Activated B cell treated with CpG ODN at 0.5 μM for 24 hours (primary cell): Measurements from ENCODE around the gene HUWE1. TPM values are rescaled to one million over a fixed set of nuclear protein-coding genes. Genes with fewer than 3 reads are reported as not detected.
A peak's percentile ranks its signal among the peaks of the same experiment; 100 is the strongest.
"Not testable (repeated sequence)": the region's sequence is repeated elsewhere in the genome, so short reads cannot be mapped to it uniquely, and the experiment has no call there.

ENCODE experiments used
- ATAC-seq: fragments of 200-7000 bp; cut with Tn5 transposase; one replicate; pipeline ENCODE4 v1.10.0; 2021; ENCODE audit warnings: low read depth, mild to moderate bottlenecking, moderate library complexity
- CTCF ChIA-PET: fragments of 350-600 bp; sonication (Branson Sonifier 250); formaldehyde crosslinking; loops from one replicate; lab custom pipeline; 2021; ENCODE audit warnings: antibody characterized with exemption; lab: Charles Lee
- POLR2A ChIA-PET: fragments of 350-600 bp; sonication (Branson Sonifier 250); formaldehyde crosslinking; loops from one replicate; lab custom pipeline; 2021; ENCODE audit warnings: antibody characterized with exemption; lab: Charles Lee
- DNase-seq: peaks from one replicate; pipeline ENCODE4 v3.0.0; 2022
- H3K27ac Mint-ChIP-seq: one replicate; pipeline ENCODE4 v1.8.0; 2020; ENCODE audit warnings: mixed read lengths
- H3K27me3 Mint-ChIP-seq: one replicate; pipeline ENCODE4 v1.8.0; 2021; ENCODE audit warnings: mixed read lengths
- H3K36me3 Mint-ChIP-seq: one replicate; pipeline ENCODE4 v1.8.0; 2021; ENCODE audit warnings: low read depth, mixed read lengths
- H3K4me1 Mint-ChIP-seq: one replicate; pipeline ENCODE4 v1.8.0; 2021; ENCODE audit warnings: mixed read lengths
- H3K4me3 Mint-ChIP-seq: one replicate; pipeline ENCODE4 v1.8.0; 2020; ENCODE audit warnings: mild to moderate bottlenecking, mixed read lengths
- H3K9me3 Mint-ChIP-seq: one replicate; pipeline ENCODE4 v1.8.0; 2020; ENCODE audit warnings: mixed read lengths
- intact Hi-C: fragments of 100-400 bp; cut with micrococcal nuclease; formaldehyde crosslinking; loops from one replicate; pipeline ENCODE4 v1.15.1; 2024
- total RNA-seq: library from RNA; stranded (reverse); gene quantifications from 2 replicates; pipeline ENCODE4 v1.2.3, GENCODE V29; 2022
- TF ChIP-seq, protein P1 (sequence below): fragments of 200-600 bp; IDR thresholded peaks from one replicate; pipeline ENCODE4 v1.8.0; 2022; ENCODE audit warnings: antibody characterized with exemption, mild to moderate bottlenecking

HUWE1 gene
- total RNA-seq, 1 donor from 2014 or later = 257 TPM

DNA sequence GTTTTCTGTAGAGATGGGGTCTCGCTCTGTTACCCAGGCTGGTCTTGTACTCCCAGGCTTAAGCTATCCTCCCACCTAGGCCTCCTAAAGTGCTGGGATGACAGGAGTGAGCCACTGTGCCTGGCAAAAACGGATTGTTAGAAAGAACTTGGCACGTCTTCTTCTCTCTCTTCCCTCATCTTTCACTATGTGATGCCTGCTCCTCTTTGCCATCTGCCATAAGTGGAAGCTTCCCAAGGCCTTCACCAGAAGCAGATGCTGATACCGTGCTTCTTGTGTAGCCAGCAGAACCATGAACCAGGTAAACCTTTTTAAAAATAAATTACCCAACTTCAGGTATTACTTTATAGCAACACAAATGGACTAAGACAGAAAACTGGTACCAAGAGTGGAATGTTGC, 36.9 kb upstream of the HUWE1 start:
- no peak overlapping the region for H3K27ac Mint-ChIP-seq
- DNase-seq (no peak), ATAC-seq (no peak)
- TF ChIP-seq, protein P1, sequence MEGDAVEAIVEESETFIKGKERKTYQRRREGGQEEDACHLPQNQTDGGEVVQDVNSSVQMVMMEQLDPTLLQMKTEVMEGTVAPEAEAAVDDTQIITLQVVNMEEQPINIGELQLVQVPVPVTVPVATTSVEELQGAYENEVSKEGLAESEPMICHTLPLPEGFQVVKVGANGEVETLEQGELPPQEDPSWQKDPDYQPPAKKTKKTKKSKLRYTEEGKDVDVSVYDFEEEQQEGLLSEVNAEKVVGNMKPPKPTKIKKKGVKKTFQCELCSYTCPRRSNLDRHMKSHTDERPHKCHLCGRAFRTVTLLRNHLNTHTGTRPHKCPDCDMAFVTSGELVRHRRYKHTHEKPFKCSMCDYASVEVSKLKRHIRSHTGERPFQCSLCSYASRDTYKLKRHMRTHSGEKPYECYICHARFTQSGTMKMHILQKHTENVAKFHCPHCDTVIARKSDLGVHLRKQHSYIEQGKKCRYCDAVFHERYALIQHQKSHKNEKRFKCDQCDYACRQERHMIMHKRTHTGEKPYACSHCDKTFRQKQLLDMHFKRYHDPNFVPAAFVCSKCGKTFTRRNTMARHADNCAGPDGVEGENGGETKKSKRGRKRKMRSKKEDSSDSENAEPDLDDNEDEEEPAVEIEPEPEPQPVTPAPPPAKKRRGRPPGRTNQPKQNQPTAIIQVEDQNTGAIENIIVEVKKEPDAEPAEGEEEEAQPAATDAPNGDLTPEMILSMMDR = no peak
- H3K9me3 Mint-ChIP-seq = no peaks in the 10 kb centered on the region
- CTCF ChIA-PET = no interaction called here
- H3K27me3 Mint-ChIP-seq = no peaks in the 10 kb centered on the region
- intact Hi-C loops = no loop called here
- no peaks in the 10 kb centered on the region for H3K36me3 Mint-ChIP-seq
- H3K4me1 Mint-ChIP-seq = peaks cover 15% of the 10 kb centered on the region
- POLR2A ChIA-PET = interaction anchor here (1.4 kb wide), 1 partner anchor 37 kb away, joined by 7 read pairs; the partner anchor contains the start of gene HUWE1
- H3K4me3 Mint-ChIP-seq = no peak overlapping the region

DNA sequence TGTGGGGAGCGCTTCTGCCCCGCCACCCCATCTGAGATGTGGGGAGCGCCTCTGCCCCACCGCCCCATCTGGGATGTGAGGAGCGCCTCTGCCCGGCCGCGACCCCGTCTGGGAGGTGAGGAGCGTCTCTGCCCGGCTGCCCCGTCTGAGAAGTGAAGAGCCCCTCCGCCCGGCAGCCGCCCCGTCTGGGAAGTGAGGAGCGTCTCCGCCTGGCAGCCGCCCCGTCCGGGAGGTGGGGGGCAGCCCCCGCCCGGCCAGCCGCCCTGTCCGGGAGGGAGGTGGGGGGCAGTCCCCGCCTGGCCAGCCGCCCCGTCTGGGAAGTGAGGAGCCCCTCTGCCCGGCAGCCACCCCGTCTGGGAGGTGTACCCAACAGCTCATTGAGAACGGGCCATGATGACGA, 35.1 kb upstream of the HUWE1 start:
- peaks cover 27% of the 10 kb centered on the region for H3K4me1 Mint-ChIP-seq
- H3K27me3 Mint-ChIP-seq, H3K36me3 Mint-ChIP-seq, CTCF ChIA-PET, ATAC-seq, intact Hi-C loops, DNase-seq, POLR2A ChIA-PET, H3K9me3 Mint-ChIP-seq, H3K27ac Mint-ChIP-seq, H3K4me3 Mint-ChIP-seq: not testable (repeated sequence)

DNA sequence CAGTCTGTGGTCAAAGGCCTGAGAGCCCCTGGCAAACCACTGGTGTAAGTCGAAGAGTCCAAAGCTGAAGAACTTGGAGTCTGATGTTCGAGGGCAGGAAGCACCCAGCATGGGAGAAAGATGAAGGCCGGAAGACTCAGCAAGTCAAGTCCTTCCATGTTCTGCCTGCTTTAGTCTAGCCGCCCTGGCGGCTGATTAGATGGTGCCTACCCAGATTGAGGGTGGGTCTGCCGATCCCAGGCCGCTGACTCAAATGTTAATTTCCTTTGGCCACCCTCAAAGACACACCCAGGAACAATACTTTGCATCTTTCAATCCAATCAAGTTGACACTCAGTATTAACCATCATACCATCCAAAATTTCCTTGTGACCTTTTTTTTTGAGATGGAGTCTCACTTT, 33.1 kb upstream of the HUWE1 start:
- H3K9me3 Mint-ChIP-seq, DNase-seq, CTCF ChIA-PET, H3K36me3 Mint-ChIP-seq, H3K27ac Mint-ChIP-seq, H3K27me3 Mint-ChIP-seq, H3K4me3 Mint-ChIP-seq, POLR2A ChIA-PET, ATAC-seq, intact Hi-C loops: not testable (repeated sequence)
- peaks cover 47% of the 10 kb centered on the region for H3K4me1 Mint-ChIP-seq

DNA sequence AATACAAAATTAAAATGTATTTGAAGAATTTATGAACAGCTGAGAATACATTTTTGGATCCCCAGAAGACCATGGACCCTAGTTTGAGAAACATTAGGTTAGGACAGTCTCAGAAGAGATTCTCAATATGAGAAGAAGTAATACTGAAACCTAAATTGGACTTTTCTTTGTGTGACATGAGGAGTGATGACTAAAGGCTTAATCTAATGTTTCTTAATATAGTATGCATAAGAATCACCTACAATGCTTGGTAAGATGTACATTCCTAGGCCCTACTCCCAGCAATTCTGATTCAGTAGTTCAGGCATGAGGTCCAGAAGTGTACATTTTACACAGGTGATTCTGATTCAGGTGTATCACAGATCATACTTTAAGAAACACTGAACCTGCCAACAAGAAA, 31.6 kb upstream of the HUWE1 start:
- DNase-seq (no peak), ATAC-seq (no peak)
- Mint-ChIP-seq H3K9me3 (no peaks in the 10 kb centered on the region), H3K27ac (peak overlapping the region; percentile 62), H3K27me3 (no peaks in the 10 kb centered on the region), H3K4me3 (no peak overlapping the region), H3K36me3 (no peaks in the 10 kb centered on the region), H3K4me1 (peaks cover 53% of the 10 kb centered on the region)
- TF ChIP-seq, protein P1 = no peak
- intact Hi-C loops = no loop called here
- POLR2A ChIA-PET = no interaction called here
- CTCF ChIA-PET = no interaction called here

DNA sequence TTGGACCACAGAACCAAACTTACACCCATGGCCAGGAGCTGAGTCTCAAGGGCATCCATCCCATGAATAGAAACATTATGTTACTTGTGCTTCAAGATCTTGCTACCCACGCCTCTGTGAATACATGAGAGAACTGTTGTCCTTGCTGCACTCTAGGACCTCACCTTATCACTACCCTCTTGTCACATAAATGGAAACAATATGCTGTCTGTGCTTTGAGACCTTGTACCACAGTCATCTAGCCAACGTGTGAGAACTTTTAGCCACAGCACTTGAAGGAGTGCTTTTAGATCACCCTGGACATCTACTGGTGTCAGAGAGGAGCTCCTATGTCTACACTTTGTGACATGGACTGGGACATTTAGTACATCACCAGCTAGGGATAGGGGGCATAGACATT, 30.7 kb upstream of the HUWE1 start:
- TF ChIP-seq, protein P1 = no peak
- CTCF ChIA-PET = no interaction called here
- POLR2A ChIA-PET = interaction anchor here (6.1 kb wide), 1 partner anchor 32 kb away, joined by 110 read pairs; the partner anchor contains the start of gene HUWE1
- H3K27ac Mint-ChIP-seq = peak overlapping the region; percentile 96
- intact Hi-C loops = no loop called here
- ATAC-seq = no peak
- no peak for DNase-seq
- H3K4me3 Mint-ChIP-seq = peak overlapping the region; percentile 59
- peaks cover 49% of the 10 kb centered on the region for H3K4me1 Mint-ChIP-seq
- H3K9me3 Mint-ChIP-seq = no peaks in the 10 kb centered on the region
- H3K36me3 Mint-ChIP-seq = no peaks in the 10 kb centered on the region
- H3K27me3 Mint-ChIP-seq = no peaks in the 10 kb centered on the region

DNA sequence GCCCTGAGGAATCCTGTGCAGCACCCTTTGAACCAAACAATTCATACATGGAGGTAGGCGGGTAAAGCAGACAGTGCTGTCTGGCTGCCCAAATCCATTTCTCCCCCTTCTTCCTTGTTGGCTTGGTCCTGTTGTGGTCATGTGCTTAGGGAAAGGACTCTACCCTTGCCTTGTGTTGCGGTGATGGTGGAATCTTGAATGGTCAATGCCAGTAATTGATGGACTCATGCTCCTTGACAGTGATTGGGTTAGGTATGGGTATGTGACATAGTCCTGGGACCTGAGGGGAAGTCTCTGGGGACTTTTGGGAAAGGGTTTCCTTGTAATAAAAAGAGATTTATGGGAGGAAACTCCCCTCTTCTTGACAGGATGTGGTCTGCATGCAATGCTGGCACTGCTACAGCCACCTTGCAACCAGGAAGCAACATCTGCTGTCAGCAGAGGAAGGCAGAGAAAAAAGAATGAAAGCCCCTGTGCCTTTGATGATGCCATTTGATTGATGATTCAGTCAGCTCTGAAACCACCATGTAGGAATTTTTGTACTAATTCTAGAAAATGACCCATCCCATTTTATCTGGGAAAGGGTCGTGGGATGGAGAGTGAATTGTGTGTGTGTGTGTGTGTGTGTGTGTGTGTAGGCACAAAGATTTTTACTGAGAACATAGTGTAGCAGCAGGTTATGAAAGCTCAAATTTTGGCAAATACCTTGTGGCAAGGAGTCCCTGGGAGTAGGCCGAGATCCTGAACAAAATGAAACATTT, 30.0 kb upstream of the HUWE1 start:
- CTCF ChIA-PET = interaction anchor here (1.5 kb wide), 1 partner anchor 32 kb away, joined by 4 read pairs; no protein-coding TSS in a partner anchor
- Mint-ChIP-seq H3K9me3 (no peaks in the 10 kb centered on the region), H3K4me3 (peak overlapping the region; percentile 59), H3K27me3 (no peaks in the 10 kb centered on the region), H3K27ac (peak overlapping the region; percentile 96), H3K36me3 (no peaks in the 10 kb centered on the region), H3K4me1 (peaks cover 49% of the 10 kb centered on the region)
- no peak for DNase-seq
- peak; percentile 39 for ATAC-seq
- intact Hi-C loops = no loop called here
- POLR2A ChIA-PET = interaction anchor here (6.1 kb wide), 1 partner anchor 31 kb away, joined by 110 read pairs; the partner anchor contains the start of gene HUWE1
- TF ChIP-seq, protein P1 = no peak
